Karpas-422 (cell line): ENCODE data around the gene COPS8. TPM values are rescaled to one million over a fixed set of nuclear protein-coding genes. Genes with fewer than 3 reads are reported as not detected.

Source experiments
- DNase-seq: peaks from one replicate; pipeline ENCODE4 v3.0.0-alpha.2; 2015
- H2AFZ ChIP-seq: fragments of 200-600 bp; sonication (generic); 2 replicates; pipeline ENCODE4 v1.6.1; 2014; ENCODE audit warnings: antibody characterized with exemption, low read length, mixed read lengths
- H3K27ac ChIP-seq: fragments of 200-600 bp; sonication (generic); 2 replicates; pipeline ENCODE4 v1.5.1; 2014; ENCODE audit warnings: mild to moderate bottlenecking, low read length, moderate library complexity
- H3K27me3 ChIP-seq: fragments of 200-600 bp; sonication (generic); 2 replicates; pipeline ENCODE4 v1.6.1; 2014; ENCODE audit warnings: low read length, mixed read lengths
- H3K36me3 ChIP-seq: fragments of 200-600 bp; sonication (generic); 2 replicates; pipeline ENCODE4 v1.6.1; 2014; ENCODE audit warnings: low read length, mixed read lengths; ENCODE audit not compliant: insufficient read depth
- H3K4me1 ChIP-seq: fragments of 200-600 bp; sonication (generic); 2 replicates; pipeline ENCODE4 v1.6.1; 2014; ENCODE audit warnings: mild to moderate bottlenecking, low read length, mixed read lengths
- H3K4me2 ChIP-seq: fragments of 200-600 bp; sonication (generic); 2 replicates; pipeline ENCODE4 v1.6.1; 2014; ENCODE audit warnings: low read length, low read depth, mild to moderate bottlenecking; ENCODE audit not compliant: poor library complexity, severe bottlenecking
- H3K4me3 ChIP-seq: fragments of 200-600 bp; sonication (generic); 2 replicates; pipeline ENCODE4 v1.5.1; 2014; ENCODE audit warnings: mild to moderate bottlenecking, antibody characterized with exemption, low read length, mixed read lengths
- H3K79me2 ChIP-seq: fragments of 200-600 bp; sonication (generic); 2 replicates; pipeline ENCODE4 v1.6.1; 2014; ENCODE audit warnings: mild to moderate bottlenecking, low read length, mixed read lengths
- H3K9ac ChIP-seq: fragments of 200-600 bp; sonication (generic); 2 replicates; pipeline ENCODE4 v1.6.0; 2014; ENCODE audit warnings: low read length
- H3K9me2 ChIP-seq: fragments of 200-600 bp; sonication (generic), shearing (Covaris generic); replicated peaks from 2 replicates; pipeline ENCODE4 v1.6.0; 2014; ENCODE audit warnings: mild to moderate bottlenecking, low read length, moderate library complexity; ENCODE audit not compliant: insufficient read depth
- H3K9me3 ChIP-seq: fragments of 300-700, 200-600 bp; sonication (generic); 2 replicates; pipeline ENCODE4 v1.6.1; 2014; ENCODE audit warnings: low read length, mixed read lengths
- H4K20me1 ChIP-seq: fragments of 200-600 bp; sonication (generic); 2 replicates; pipeline ENCODE4 v1.6.1; 2014; ENCODE audit warnings: mild to moderate bottlenecking, antibody characterized with exemption, low read length, low read depth; ENCODE audit not compliant: insufficient read depth
- total RNA-seq: library from RNA; depleted of rRNA; stranded (reverse); fragments of >200 nt; shearing (Covaris generic); gene quantifications from 2 replicates; pipeline ENCODE4 v1.2.3, GENCODE V29; 2014; ENCODE audit warnings: low replicate concordance

Gene COPS8
- total RNA-seq, 1 experiment from 2014 or later: 105 TPM

DNA sequence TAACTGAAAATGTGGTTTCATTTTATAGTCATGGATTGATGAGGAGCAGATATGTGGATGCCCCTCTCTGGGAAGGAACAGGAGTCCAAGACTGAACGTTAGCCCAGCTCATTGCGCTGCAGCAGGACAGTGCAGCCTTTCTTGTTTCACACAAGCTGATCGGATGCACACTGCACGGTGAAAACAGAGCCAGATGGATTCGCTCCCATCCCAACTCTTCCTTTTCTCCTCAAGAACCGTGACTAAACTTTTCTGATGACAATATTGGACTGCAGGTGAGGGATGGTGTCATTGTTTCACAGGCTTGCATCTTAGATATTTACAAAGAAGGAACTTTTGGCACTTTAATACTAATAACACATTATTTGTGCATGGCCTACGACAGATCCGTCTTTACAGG, 33.8 kb upstream of the COPS8 start:
- DNase-seq: no peak
- no peak overlapping the region for H2AFZ ChIP-seq

DNA sequence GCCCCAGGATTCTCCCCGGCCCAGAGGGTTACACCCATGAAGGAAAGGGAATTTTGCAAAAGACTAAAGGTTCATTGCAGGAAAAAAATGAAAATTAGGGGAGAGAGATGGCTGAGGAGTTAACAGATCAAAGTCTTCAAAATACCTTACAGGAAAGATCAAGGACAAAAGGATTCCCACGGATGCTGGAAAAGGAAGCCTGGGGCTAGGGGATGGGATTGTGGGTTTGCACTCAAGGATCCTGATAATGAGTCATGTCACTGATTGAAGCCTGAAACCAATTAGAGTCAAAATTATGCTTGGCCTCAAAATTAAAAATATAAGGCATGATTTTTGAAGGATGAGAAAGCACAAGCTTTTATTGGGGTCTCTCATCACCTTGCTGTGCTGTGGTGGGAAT, 32.6 kb upstream of the COPS8 start:
- no peak overlapping the region for H2AFZ ChIP-seq
- H3K9me2 ChIP-seq: no peaks in the 10 kb centered on the region
- H3K27me3 ChIP-seq: no peaks in the 10 kb centered on the region
- H3K9ac ChIP-seq: no peak overlapping the region
- no peaks in the 10 kb centered on the region for H4K20me1 ChIP-seq
- H3K27ac ChIP-seq: no peak overlapping the region
- no peaks in the 10 kb centered on the region for H3K9me3 ChIP-seq
- no peak overlapping the region for H3K4me2 ChIP-seq
- no peaks in the 10 kb centered on the region for H3K79me2 ChIP-seq
- H3K4me3 ChIP-seq: no peak overlapping the region
- peaks cover 9% of the 10 kb centered on the region for H3K4me1 ChIP-seq
- no peaks in the 10 kb centered on the region for H3K36me3 ChIP-seq
- DNase-seq: no peak

More for the DNA sequence above, 33.8 kb upstream of the COPS8 start:
- H3K27me3 ChIP-seq: no peaks in the 10 kb centered on the region
- no peaks in the 10 kb centered on the region for H3K9me3 ChIP-seq
- no peak overlapping the region for H3K4me2 ChIP-seq
- no peaks in the 10 kb centered on the region for H3K79me2 ChIP-seq
- H4K20me1 ChIP-seq: no peaks in the 10 kb centered on the region
- H3K27ac ChIP-seq: no peak overlapping the region
- no peaks in the 10 kb centered on the region for H3K9me2 ChIP-seq
- no peak overlapping the region for H3K4me3 ChIP-seq
- H3K36me3 ChIP-seq: no peaks in the 10 kb centered on the region
- no peaks in the 10 kb centered on the region for H3K4me1 ChIP-seq
- H3K9ac ChIP-seq: no peak overlapping the region

DNA sequence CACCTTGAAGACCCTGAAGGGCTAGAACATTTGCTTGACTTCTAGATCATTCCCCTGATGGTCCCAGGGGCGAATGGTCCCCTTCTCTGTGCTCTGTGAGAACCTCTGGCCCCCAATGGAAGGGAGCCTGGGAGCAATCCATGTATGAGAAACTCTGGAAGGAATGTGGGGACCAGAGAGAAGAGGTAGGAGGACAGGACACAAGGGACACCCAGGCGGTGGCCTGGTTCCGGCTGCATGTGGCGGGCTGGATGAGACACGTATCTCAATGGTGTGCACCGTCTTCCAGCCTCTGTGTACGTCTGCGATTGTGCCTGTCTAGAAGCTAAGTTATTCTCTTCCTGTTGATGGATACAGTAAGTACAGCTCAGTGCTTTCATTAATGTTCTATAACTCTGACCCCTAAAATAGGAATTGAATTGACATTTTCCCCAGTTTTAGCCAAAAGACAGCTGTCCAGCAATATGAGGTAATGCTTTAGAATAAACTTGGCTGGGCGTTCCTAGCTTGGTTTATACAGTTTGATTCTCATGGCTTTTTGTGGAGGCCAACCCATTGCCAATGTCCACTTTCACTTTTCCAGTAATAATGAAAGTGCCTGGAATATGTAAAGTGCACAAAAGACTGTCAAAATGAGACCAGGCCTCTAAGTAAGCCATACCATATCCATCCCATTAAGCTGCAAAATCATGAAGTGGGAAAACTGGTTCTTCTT, 30.1 kb upstream of the COPS8 start:
- H3K79me2 ChIP-seq: no peaks in the 10 kb centered on the region
- H2AFZ ChIP-seq: no peak overlapping the region
- no peaks in the 10 kb centered on the region for H3K27me3 ChIP-seq
- H3K4me2 ChIP-seq: no peak overlapping the region
- peaks cover 33% of the 10 kb centered on the region for H3K4me1 ChIP-seq
- H3K4me3 ChIP-seq: no peak overlapping the region
- no peak overlapping the region for H3K27ac ChIP-seq
- no peaks in the 10 kb centered on the region for H3K9me3 ChIP-seq
- no peak for DNase-seq
- no peaks in the 10 kb centered on the region for H3K36me3 ChIP-seq
- no peak overlapping the region for H3K9ac ChIP-seq
- no peaks in the 10 kb centered on the region for H3K9me2 ChIP-seq
- no peaks in the 10 kb centered on the region for H4K20me1 ChIP-seq

DNA sequence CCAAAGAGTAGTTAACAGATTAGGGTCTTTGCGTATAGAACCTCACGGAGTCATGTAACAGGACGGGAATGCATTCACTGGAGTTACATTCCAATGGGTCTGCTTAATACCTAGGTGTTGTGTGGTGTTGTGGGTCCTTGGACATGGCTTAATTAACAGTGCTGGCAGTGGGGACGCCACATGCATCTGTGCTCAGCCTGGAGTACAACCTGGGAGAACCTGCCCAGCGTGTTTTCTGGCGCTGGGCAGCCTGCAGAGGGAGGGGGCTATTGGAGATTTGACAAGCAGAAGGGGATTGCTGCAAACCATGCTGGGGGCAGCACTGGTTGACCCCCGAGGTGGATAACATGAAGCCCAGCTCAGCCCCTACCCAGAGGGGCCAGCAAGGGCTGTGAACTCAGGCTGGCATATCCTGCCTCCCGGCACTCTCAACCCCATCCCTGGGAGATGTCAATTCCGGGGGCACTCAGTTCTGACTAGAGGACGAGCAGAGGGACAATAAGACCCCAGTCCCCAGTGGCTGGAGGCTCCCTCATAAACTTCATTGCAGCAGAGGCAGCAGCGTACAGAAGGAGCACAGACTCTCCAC, 29.3 kb upstream of the COPS8 start:
- DNase-seq: no peak
- no peaks in the 10 kb centered on the region for H3K9me3 ChIP-seq
- no peak overlapping the region for H3K9ac ChIP-seq
- H3K9me2 ChIP-seq: no peaks in the 10 kb centered on the region
- no peaks in the 10 kb centered on the region for H3K36me3 ChIP-seq
- no peaks in the 10 kb centered on the region for H3K27me3 ChIP-seq
- H3K4me3 ChIP-seq: no peak overlapping the region
- H3K79me2 ChIP-seq: no peaks in the 10 kb centered on the region
- peaks cover 35% of the 10 kb centered on the region for H3K4me1 ChIP-seq
- no peaks in the 10 kb centered on the region for H4K20me1 ChIP-seq
- no peak overlapping the region for H2AFZ ChIP-seq
- no peak overlapping the region for H3K4me2 ChIP-seq
- H3K27ac ChIP-seq: no peak overlapping the region

DNA sequence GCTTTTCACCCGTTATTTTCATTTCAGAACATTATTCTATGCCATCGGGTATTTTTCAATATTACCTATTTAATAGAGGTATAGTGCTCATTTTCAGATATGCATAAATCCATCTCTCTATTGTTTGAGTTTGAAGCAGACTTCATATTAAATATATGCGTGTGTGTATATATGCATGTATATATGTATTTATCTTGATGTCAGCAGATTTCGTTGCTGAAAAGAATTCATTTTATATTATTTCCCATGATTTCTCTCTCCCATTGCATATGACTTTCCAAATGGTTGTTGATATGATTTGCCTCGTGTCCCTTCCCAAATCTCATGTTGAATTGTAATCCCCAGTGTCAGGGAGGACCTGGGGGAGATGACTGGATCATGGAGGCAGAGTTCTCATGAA, 28.6 kb upstream of the COPS8 start:
- no peak overlapping the region for H3K4me3 ChIP-seq
- no peaks in the 10 kb centered on the region for H3K9me3 ChIP-seq
- H3K9ac ChIP-seq: no peak overlapping the region
- H3K27ac ChIP-seq: no peak overlapping the region
- no peaks in the 10 kb centered on the region for H3K79me2 ChIP-seq
- no peak for DNase-seq
- no peaks in the 10 kb centered on the region for H3K36me3 ChIP-seq
- H3K4me2 ChIP-seq: no peak overlapping the region
- H3K27me3 ChIP-seq: no peaks in the 10 kb centered on the region
- H4K20me1 ChIP-seq: no peaks in the 10 kb centered on the region
- peaks cover 35% of the 10 kb centered on the region for H3K4me1 ChIP-seq
- no peak overlapping the region for H2AFZ ChIP-seq
- no peaks in the 10 kb centered on the region for H3K9me2 ChIP-seq

DNA sequence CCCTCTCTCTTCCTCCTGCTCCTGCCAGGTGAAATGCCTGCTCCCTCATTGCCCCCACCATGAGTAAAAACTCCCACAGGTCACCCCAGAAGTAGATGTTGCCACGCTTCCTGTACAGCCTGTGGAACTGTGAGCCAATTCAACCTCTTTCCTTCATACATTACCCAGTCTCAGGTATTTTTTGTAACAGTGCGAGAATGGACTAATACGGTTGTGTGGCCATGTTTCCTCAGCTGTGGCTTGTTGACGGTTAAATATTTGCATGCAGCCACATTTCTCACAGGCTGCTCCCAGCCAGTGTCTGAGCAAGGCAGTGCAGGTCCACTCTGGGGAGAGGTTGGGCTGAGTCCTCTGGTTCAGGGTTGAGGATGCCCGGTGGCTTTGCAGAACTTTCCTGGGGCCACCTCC, 27.8 kb upstream of the COPS8 start:
- no peak overlapping the region for H3K27ac ChIP-seq
- H3K9me2 ChIP-seq: no peaks in the 10 kb centered on the region
- no peaks in the 10 kb centered on the region for H3K27me3 ChIP-seq
- H3K9me3 ChIP-seq: no peaks in the 10 kb centered on the region
- peak overlapping the region; percentile 53; the same call in 1 of the 2 replicates for H2AFZ ChIP-seq
- H3K79me2 ChIP-seq: no peaks in the 10 kb centered on the region
- DNase-seq: peak; percentile 65
- peaks cover 35% of the 10 kb centered on the region for H3K4me1 ChIP-seq
- H3K4me3 ChIP-seq: peak overlapping the region; percentile 47
- H3K9ac ChIP-seq: peak overlapping the region; percentile 17
- no peaks in the 10 kb centered on the region for H4K20me1 ChIP-seq
- no peaks in the 10 kb centered on the region for H3K36me3 ChIP-seq
- H3K4me2 ChIP-seq: peak overlapping the region; percentile 72

DNA sequence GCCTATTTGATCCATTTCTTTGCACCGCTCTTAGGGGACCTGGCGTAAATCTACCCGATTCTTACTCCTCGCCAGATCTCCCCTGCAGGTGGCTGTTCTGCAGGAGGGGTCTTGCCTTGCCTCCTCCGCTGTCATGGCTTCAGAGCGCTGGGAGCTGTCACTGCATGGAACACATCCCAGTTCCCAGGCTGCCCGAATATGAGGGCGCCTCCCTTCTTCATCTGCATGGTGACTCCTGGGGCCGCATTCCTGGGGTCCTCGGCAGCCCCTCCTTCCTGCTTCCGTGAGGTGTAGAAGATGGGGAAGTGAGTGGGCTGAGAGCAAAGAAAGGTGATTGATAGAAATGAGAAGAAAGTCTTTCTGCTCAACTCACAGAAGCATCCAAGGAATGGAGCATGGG, 27.3 kb upstream of the COPS8 start:
- H2AFZ ChIP-seq: peak overlapping the region; percentile 53; the same call in 1 of the 2 replicates
- no peaks in the 10 kb centered on the region for H3K27me3 ChIP-seq
- no peaks in the 10 kb centered on the region for H3K9me2 ChIP-seq
- peak overlapping the region; percentile 47 for H3K4me3 ChIP-seq
- H3K9me3 ChIP-seq: no peaks in the 10 kb centered on the region
- no peaks in the 10 kb centered on the region for H3K36me3 ChIP-seq
- peaks cover 35% of the 10 kb centered on the region for H3K4me1 ChIP-seq
- H3K4me2 ChIP-seq: peak overlapping the region; percentile 72
- no peak overlapping the region for H3K27ac ChIP-seq
- H3K79me2 ChIP-seq: no peaks in the 10 kb centered on the region
- peak overlapping the region; percentile 17 for H3K9ac ChIP-seq
- DNase-seq: peak; percentile 46
- H4K20me1 ChIP-seq: no peaks in the 10 kb centered on the region

DNA sequence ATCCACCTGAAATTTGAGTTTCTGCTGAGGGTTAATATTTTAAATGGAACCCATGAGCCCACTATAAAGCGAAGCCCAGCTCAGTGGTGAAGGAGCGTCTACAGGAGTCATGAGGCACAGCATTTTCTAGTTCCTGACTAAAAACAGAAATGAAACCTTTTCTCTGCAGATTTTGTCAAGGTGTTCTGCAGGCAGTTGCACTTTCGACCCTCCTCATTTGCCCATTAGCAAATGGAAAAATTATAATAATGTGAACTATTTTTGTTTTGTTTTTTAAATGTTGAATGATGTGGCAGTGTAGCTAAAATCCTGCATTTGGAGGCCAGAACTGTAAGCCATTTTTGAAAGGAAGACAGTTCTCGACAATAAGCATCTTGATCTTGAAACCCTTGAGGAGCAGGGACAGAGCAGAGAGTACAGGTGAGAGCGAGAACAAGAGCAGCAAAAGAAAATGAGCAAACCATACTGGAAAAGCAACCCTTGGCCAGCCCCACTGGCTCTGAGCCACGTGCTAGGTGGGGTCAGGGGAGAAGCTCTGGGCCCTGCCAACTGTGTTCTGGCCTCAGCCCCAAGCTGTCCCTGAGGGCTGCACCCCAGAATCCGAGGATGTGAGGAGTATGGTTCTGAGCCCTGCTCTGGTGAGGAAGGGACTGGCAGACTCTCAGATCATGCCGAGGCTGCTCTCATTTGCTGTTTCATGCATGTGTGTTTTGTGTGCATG, 26.4 kb upstream of the COPS8 start:
- Histone ChIP-seq H3K9me2 (no peaks in the 10 kb centered on the region), H3K79me2 (no peaks in the 10 kb centered on the region), H2AFZ (no peak overlapping the region; the same call in 1 of the 2 replicates), H3K4me1 (peaks cover 35% of the 10 kb centered on the region), H4K20me1 (no peaks in the 10 kb centered on the region), H3K4me2 (peak overlapping the region; percentile 72), H3K27me3 (no peaks in the 10 kb centered on the region), H3K9me3 (no peaks in the 10 kb centered on the region), H3K36me3 (no peaks in the 10 kb centered on the region), H3K27ac (0 out of 2 replicates have a peak overlapping the region, but pooled peaks have one; percentile 5), H3K4me3 (peak overlapping the region; percentile 47; the same call in 1 of the 2 replicates), H3K9ac (peak overlapping the region; percentile 17)
- peak; percentile 70 for DNase-seq
